Kidney capillary endothelial cell (primary cell): ENCODE data around the gene FRMPD1.
"Not testable (repeated sequence)": the region's sequence is repeated elsewhere in the genome, so short reads cannot be mapped to it uniquely, and the experiment has no call there.

Experiments
- DNase-seq: peaks from one replicate; pipeline ENCODE4 v3.0.0-alpha.2; 2018; ENCODE audit warnings: low spot score

The FRMPD1 gene

DNA sequence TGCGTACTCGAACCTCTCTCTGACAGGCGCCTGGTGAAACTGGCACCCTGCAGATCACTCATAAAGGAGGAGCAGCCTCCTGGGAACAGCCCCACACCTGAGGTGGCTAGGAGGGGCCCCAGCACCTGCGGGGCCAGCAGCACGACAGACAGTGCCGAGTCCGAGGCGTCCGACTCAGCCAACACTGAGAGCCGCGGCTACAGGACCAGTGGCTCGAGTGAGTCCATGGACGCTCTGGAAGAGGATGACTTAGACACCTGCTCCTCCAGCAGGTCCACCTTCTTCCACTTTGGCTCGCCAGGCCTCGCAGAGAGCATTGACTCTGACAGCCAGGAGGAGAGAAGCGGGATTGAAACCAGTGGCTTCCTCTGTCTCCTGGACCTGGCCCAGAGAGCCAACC is 89.4 kb downstream of the FRMPD1 start:
- DNase-seq, result no peak

DNA sequence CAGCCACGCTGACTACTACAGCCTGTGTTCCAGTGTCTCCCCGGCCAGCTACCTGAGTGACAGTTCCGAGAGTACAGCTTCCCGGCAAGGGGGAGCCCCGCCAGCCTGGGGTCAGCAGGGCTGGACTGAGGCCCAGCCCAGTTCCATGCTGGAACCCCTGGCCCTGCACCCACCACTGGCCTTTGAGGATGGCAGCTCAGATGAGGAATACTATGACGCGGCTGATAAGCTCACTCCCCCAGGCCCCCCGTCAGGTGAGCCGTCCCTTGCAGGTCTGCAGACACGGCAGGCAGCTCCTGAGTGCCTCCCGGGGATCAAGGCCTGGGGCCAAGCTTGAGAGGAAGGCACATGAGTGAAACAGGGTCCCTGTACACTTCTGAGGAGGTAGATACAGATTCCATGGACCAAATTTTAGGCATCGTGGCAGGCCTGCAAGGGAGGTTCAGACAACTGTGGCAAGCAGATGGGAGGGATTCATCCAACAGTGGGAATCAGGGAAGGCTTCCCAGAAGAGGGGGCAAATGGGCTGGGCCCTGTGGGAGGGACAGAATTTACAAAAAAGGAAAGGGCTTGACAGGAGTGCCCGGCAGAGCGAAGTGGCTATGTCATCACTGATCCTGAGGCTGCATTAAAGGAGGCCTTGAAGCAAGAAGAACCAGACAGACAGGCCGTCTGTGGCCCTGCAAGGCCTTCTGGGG is 90.0 kb downstream of the FRMPD1 start:
- DNase-seq, result no peak

DNA sequence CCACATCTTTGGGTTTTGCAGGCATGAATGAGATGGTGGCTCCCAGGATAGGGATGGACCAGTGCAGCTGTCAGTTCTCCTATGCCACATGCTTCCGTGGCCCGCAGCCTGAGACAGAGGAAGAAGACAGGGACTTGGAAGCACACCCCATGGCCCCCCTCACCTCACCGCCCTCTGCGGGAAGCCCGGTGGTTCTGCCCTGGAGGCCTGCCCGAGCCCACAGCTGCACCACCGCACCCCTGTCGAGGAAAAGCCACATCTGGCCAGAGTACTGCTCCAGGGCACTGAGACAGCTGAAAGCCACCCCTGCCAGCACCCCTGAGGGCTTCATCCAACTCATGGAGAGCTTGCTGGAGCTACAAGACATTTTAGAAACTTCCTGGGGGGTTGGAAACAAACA is 95.2 kb downstream of the FRMPD1 start:
- DNase-seq, result no peak

DNA sequence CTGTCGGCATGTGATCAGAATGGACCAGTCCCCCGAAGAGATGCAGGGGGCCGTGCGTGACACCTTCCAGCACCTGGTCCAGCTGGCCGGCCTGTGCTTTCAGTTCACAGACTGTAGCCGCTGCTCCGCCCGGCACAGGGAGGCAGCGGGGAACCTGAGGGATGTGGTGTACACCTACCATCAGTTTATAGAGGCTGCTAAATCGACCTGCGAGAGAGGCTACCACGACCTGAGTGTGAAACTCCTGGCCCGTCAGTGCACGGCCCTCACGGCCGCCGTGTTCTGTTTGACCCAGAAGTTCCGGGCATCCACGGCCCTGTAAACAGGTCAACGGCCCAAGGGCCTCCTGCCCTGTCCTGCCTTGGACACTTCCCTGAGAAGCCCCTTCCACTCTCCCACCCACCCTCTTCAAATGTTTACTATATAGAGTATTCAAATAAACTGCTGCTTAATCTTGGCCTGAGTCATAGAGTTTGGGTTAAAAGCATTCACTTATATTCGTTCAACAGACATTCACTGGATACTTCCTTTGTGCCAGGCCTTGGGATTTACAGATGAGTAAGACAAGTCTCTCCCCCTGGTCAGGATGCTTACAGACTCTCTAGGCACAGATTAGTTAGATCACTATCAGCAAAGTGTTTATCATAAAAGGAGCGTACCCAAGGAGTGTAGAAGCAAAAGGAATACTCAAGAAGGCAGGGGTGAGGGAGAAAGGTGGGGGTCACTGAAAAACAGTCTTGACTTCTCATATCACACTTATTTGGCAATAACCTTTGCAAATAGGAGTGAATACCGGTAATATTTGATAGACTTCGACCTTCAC is 95.9 kb downstream of the FRMPD1 start:
- DNase-seq, result no peak

DNA sequence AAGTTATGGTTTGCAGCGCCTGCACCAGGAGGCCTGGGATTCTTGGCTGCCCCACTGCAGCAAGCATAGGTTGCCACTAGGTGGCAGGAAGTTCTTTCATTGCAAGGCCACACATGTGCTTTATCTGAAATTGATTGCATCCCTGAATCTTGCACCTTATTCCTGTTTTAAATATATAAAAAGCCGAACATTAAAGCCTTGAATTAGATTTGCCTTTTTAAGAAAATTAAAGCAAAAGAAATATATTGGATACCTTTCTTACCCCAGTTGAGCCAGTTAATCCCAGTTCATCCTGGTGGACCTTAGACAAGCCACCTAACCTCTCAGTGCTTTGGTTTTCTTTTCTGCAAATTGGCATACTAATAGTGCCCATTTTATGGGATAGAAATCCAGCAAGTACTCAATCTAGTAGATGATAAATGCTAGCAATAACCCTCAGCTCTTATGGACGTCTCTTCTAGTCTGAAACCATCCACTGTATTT is 96.6 kb downstream of the FRMPD1 start:
- peak; percentile 66 for DNase-seq

DNA sequence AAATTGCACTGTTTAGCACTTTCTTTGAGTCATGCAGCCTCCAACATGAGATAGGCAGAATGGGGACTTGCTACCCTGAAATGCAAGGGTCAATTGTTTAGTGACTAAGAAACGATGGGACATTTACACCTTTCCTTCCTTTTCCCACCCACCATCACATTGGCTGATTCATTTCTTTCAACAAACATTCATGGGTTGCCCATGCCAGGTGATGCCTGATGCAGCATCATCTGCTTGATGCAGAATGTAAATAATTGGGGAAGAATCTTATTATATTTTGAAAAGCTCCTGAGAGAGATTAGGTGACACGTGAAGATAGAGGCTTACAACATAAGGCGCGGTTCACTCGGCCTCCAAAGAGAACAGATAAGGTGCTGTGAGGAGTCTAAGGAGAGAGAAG is 98.4 kb downstream of the FRMPD1 start:
- no peak for DNase-seq

DNA sequence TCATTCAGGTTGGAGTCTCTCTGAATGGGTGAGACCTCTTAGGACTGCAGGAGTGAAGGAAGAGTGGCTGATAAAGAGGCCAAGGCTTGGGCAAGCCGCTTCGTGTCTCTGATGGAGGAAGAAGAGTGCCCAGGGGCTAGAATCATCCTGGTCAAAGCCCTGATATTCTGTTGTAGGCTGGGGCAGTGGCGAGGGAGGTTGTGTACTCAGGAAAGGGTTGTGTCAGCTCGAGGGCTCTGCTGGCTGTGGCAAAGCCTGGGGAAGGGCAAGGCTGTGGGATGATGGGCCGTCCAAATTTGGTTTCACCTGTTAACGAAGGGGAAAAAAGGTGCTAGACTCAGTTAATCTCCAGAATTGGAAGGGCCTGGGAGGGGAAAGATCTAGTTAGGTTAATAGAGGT is 100.4 kb downstream of the FRMPD1 start:
- no peak for DNase-seq

DNA sequence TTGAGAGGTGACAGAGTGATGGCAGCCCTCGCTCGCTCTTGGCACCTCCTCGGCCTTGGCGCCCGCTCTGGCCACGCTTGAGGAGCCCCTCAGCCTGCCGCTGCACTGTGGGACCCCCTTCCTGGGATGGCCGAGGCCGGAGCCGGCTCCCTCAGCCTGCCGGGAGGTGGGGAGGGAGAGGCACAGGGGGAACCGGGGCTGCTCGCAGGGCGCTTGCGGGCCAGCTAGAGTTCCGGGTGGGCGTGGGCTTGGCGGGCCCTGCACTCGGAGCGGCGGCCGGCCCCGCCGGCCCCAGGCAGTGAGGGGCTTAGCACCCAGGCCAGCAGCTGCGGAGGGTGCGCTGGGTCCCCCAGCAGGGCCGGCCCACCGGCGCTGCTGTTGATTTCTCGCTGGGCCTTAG is 101.0 kb downstream of the FRMPD1 start:
- not testable (repeated sequence) for DNase-seq

DNA sequence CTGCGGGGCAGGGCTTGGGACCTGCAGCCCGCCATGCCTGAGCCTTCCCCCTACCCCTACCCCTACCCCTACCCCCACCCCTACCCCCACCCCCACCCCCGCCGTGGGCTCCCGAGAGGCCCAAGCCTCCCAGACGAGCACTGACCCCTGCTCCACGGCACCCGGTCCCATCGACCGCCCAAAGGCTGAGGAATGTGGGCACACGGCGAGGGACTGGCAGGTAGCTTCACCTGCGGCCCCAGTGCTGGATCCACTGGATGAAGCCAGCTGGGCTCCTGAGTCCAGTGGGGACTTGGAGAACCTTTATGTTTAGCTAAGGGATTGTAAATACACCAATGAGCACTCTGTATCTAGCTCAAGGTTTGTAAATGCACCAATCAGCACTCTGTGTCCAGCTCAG is 101.4 kb downstream of the FRMPD1 start:
- not testable (repeated sequence) for DNase-seq

DNA sequence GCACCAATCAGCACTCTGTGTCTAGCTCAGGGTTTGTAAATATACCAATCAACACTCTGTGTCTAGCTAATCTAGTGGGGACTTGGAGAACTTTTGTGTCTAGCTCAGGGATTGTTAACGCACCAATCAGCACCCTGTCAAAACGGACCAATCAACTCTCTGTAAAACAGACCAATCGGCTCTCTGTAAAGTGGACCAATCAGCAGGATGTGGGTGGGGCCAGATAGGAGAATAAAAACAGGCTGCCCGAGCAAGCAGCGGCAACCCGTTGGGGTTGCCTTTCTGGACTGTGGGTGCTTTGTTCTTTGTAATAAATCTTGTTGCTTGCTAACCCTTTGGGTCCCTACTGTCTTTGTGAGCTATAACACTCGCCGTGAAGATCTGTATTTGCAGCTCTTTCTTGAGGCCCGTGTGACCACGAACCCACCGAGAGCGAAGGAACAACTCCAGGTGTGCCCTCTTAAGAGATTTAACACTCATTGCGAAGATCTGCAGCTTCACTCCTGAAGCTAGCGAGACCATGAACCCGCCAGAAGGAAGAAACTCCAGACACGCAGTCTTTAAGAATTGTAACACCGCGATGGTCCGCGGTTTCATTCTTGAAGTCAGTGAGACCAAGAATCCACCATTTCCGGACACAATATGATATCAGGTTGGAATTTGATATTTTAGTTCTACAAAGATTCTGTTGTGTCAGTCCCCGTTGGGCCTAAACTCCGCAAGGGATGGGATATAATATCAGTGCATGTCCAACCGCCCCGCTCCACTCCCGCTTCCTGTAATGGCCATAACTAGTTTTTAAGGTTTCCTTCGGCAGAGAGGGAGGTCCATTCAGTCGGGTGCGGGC is 102.1 kb downstream of the FRMPD1 start:
- no peak for DNase-seq

DNA sequence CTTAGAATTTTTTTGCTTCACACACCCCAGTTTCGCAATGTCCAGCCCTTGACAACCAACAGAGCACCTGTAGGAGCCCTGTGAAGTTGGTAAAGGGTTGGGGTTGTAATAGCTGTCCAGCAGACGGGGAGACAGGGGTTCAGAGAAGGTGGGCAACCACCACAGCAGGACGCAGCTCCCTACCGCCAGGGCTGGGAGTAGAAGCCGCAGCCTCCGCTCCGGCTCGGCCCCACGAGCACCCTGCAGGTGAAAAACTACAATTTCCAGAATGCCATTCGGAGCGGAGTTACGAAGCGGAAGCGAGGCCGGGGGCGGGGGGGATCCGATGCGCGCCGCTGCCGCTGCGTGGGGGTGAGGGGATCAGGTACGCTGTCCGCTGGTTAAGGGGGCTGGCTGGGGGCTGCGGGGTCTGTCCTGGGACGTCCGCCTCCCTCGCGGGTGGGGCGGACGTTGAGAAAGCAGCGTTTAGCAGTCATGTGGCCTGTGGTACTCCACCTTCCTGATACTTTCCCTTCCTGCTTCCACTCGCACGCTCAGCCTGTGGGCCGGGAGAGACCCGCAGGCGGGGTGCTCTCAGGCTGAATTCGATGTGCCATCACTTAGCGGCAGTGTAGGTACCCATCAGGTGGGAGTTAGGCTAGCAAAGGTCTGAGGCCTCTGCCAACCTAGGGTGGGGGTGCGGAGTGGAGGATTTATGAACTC is 102.9 kb downstream of the FRMPD1 start, which contains the start of gene TRMT10B:
TRMT10B (plus strand) TSS at position 317 of the 702 bp plus-strand sequence. CDS start 8,127 bp downstream, outside the sequence.
- peak; percentile 63 for DNase-seq

DNA sequence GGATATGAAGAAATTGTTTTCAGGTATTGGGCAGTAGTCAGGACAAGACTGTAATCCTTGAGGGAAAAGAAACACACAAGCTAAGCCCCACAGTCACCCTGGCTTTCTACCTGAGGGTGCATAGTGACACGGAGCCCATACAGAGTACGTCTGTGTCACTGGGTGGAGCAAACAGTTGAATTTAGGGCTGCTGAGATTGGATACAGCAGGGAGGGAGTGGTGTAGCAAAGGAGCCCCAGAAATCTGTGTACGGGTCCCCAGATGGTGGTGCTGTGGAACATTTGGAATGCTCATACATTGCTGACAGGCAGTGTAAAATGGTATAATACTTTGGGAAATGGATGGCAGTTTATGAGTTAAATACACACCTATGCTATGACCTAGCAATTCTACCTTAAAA is 108.0 kb downstream of the FRMPD1 start:
- no peak for DNase-seq

DNA sequence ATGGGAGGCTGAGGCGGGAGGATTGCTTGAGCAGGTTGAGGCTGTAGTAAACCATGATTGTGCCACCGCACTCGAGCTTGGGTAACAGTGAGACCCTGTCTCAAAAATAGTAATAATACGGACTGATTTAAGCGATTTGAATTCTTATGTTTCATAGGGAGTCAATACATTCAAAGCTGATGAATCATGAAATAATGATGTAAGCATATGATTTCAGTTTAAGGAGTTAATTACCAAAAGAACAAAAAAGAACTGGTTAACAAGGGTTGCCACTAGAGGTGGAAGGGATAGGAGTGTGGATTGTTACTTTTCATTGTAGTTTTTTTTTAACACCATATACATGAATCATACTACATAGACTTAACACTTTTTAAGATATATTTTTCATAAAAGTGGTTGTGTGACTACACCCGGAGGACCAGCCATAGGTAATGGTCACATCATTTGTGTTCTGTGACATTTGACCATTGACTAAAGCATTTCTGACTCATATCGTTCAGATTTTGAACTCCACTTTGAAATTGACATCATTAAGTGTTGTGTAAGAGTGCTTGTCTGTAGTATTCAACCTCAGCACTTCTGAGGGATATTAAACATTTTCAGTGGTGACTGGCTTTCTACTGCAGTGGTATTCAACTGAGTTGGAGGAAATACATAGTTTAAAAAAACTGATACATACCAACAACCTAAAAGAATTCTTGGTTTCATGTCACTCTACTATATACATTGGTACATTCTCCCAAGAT is 109.8 kb downstream of the FRMPD1 start:
- no peak for DNase-seq

DNA sequence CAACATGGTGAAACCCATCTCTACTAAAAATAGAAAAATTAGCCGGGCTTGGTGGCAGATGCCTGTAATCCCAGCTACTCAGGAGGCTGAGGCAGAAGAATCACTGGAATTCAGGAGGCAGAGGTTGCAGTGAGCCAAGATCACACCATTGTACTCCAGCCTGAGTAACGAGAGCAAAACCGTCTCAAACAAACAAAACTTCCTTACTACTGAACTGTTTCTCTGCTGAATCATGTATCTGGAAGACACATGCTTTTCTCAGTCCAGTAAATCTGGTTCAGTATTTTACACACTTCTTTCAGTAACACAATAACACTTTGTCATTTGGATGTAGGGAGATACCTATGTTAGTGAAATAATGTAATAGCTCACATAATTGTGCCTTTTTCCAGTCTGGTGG is 110.8 kb downstream of the FRMPD1 start:
- no peak for DNase-seq

DNA sequence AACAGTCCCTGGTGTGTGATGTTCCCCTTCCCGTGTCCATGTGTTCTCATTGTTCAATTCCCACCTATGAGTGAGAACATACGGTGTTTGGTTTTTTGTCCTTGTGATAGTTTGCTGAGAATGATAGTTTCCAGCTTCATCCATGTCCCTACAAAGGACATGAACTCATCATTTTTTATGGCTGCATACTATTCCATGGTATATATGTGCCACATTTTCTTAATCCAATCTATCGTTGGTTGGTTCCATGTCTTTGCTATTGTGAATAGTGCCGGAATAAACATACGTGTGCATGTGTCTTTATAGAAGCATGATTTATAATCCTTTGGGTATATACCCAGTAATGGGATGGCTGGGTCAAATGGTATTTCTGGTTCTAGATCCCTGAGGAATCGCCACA is 114.5 kb downstream of the FRMPD1 start:
- DNase-seq, result not testable (repeated sequence)

DNA sequence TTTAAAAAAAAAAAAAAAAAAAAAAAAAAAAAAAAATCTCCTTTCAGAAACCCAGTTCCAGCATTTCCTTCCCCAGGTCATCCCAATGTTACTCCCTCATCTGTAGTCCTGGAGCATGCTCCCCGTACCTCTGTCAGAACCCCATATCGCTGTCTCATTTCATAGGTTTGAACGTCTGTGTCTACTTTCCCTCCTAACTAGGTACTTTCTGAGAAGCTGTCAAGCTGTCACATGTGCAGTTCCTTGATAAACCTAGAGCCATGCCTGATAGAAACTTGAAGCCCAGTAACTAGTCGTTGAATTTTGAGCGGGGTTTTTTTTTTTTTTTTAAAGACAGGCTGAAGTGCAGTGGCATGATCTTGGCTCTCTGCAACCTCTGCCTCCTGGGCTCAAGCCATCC is 118.6 kb downstream of the FRMPD1 start:
- no peak for DNase-seq

DNA sequence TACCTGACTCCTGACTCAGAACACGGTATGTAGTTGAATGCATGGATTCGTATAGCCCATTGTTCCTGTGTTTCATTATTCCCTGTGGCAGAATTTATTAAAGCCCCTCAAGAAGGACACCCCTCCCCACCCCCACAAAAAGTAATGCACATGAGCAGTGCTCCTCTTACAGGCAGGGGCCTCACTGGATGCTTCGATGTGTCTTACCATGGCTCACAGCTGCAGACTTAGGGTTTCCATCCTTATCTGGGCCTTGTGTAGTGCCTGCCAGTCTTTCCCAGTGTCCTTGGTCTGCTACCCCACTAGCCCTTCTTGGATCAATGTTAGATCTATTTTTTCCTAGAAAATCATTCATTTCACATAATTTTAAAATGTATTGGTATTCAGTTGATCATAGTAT is 119.2 kb downstream of the FRMPD1 start:
- DNase-seq, result no peak

DNA sequence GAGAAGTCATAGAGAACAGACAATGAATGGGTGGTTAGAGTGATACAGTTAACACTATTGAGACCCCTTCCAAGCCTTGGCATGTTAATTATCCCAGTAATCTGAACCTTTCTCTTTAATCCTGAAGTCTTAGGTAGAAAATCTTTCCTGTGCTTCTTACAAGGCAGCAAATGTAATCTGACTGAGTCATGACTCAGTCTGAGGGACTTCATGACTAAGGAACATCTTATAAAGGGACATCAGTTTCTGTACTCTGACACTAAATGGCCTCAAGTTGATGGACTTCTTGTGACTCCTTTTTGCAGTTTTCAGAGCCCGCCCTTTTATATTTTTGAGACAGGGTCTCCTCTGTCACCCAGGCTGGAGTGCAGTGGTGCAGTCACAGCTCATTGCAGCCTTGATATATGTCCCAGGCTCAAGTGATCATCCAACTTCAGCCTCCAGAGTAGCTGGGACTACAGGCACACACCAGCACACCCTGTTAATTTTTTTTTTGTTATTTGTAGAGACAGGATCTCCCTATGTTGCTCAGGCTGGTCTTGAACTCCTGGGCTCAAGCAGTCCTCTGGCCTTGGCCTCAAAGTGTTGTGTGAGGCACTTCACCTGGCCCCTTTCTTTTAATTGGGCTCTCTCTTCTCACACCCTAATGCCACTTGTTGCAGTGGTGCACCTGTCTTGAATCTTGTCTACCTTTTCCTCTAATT is 124.6 kb downstream of the FRMPD1 start:
- DNase-seq, result no peak

DNA sequence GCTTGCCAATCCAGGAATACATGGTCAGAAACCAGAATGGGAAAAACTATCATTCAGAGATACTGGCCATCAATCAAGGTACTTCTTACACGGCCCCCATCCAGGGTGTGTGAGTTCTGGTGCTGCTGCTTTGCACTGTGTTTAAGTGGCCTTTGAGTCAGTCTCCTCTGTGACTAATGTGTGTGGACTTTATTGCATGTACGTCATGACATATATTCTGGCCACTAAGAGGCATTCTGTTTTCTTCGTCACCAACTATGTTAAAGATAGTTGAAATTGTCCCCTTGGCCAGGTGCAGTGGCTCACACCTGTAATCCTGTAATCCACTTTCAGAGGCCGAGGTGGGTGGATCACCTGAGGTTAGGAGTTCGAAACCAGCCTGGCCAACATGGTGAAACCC is 125.6 kb downstream of the FRMPD1 start:
- DNase-seq, result no peak

DNA sequence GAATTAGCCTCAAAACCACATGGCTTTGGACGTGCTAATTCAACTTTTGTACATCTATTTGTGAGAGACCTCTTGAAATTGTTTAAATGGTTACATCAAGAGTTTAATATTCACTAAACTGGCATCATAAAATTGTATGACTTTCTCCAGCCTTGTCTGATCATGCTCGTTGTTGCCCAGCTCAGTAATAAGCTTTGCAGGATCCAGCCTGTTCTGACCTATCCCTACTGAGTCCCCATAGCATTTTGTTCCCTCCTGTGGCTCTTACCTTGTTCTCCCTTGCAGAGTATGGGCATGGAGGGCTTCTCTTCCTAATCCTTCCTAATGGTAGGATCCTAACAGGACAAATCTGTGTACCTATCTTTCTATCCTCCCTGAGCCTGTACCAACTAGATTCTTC is 127.8 kb downstream of the FRMPD1 start:
- DNase-seq, result no peak

DNA sequence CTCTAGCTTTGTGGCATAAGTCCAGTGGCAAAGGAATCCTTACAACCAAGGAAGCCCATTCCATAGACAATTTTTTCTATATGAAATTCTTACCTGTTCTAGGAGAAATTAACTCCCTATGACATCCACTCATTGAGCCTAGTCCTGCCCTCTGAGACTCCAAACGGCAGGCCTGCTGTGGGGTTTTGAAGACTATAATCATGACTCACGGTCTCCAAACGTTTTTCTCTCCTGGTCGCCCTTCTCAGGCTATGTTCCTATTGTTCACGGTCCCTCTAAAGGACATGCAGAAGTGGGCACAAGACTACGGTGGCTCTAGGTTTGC is 133.5 kb downstream of the FRMPD1 start:
- DNase-seq, result peak; percentile 46
